K562 (cell line): ENCODE results near the gene SUPT5H. TPM values are rescaled to one million over a fixed set of nuclear protein-coding genes. Genes with fewer than 3 reads are reported as not detected.

ENCODE experiments used
- CBX3 ChIP-seq, 2 experiments: IDR thresholded peaks; 1 replicate in 1 of 2; 2 replicates in 1 of 2; pipeline ENCODE4 v1.6.1; 2012; ENCODE audit warnings: inconsistent platforms in 2 of 2, low read length in 2 of 2, borderline replicate concordance in 1 of 2, control low read depth in 1 of 2
- EZH2 ChIP-seq: IDR thresholded peaks from 2 replicates; pipeline ENCODE4 v1.6.1; 2012; ENCODE audit warnings: low read depth, mild to moderate bottlenecking, inconsistent platforms, low read length, borderline replicate concordance
- HNRNPK ChIP-seq: fragments of 200-400 bp; formaldehyde crosslinking; IDR thresholded peaks from one replicate; pipeline ENCODE4 v1.6.1; 2018; ENCODE audit warnings: mild to moderate bottlenecking, low read depth, low read length; ENCODE audit not compliant: poor library complexity, severe bottlenecking
- HOMEZ ChIP-seq: fragments of 250-450 bp; sonication (Bioruptor Pico); IDR thresholded peaks from 2 replicates; pipeline ENCODE4 v1.4.0; 2020; ENCODE audit warnings: mild to moderate bottlenecking, moderate library complexity
- KLF13 ChIP-seq: fragments of 450-650 bp; IDR thresholded peaks from 2 replicates; pipeline ENCODE4 v1.6.1; 2016; ENCODE audit warnings: missing genetic modification characterization, low read depth, mild to moderate bottlenecking, missing compliant biosample characterization, moderate library complexity, borderline replicate concordance
- MXI1 ChIP-seq: IDR thresholded peaks from 2 replicates; pipeline ENCODE4 v1.6.1; 2011; ENCODE audit warnings: low read depth, mild to moderate bottlenecking, improper control_type of control experiment, low read length
- NR0B1 ChIP-seq: fragments of 450-650 bp; IDR thresholded peaks from one replicate; pipeline ENCODE4 v1.6.1; 2018; ENCODE audit warnings: mild to moderate bottlenecking, moderate library complexity; ENCODE audit not compliant: partially characterized antibody
- RNF2 ChIP-seq: sonication (generic); IDR thresholded peaks from 2 replicates; pipeline ENCODE4 v1.6.1; 2016
- SRSF7 ChIP-seq: fragments of 200-400 bp; formaldehyde crosslinking; optimal IDR thresholded peaks from 2 replicates; pipeline ENCODE3; 2017; ENCODE audit warnings: mild to moderate bottlenecking, low read depth, low read length
- TCF3 ChIP-seq: sonication (generic); formaldehyde crosslinking; IDR thresholded peaks from 2 replicates; pipeline ENCODE4 v1.4.0; 2020; ENCODE audit warnings: mild to moderate bottlenecking, missing genetic modification reagents
- ZNF239 ChIP-seq: fragments of 250-450 bp; sonication (Bioruptor Pico); IDR thresholded peaks from 2 replicates; pipeline ENCODE4 v1.4.0; 2020; ENCODE audit warnings: mild to moderate bottlenecking
- polyA plus RNA-seq, 8 experiments: library from polyadenylated mRNA; depleted of rRNA in 4 of 8; stranded (reverse) in 5 of 8; unstranded in 3 of 8; fragments of >200 nt; fragmentation: Nextera tagmentation in 2 of 8; fragmentation: Illumina TruSeq in 1 of 8; extraction: Ambion mirVana in 2 of 8; extraction: Trizol in 1 of 8; gene quantifications; 2 replicates each; pipeline versions ENCODE4 v1.2.1 to v1.2.3, GENCODE V29; 2011 to 2014; ENCODE audit warnings: inconsistent platforms in 1 of 8, missing spikeins in 1 of 8
- total RNA-seq, 7 experiments: library from RNA; depleted of rRNA in 6 of 7; stranded (reverse); fragments of >200 nt in 6 of 7; fragmentation: Illumina TruSeq in 2 of 7; extraction: Trizol in 2 of 7; gene quantifications; 2 replicates each; pipeline versions ENCODE4 v1.2.1 to v1.2.3, GENCODE V29; 2011 to 2021; ENCODE audit warnings: low replicate concordance in 1 of 7
- TF ChIP-seq, protein P1 (sequence below): fragments of 200-800 bp; sonication (Bioruptor generic); IDR thresholded peaks from 2 replicates; pipeline ENCODE4 v1.6.1; 2017; ENCODE audit warnings: missing genetic modification characterization, missing compliant biosample characterization
- TF ChIP-seq, protein P2 (sequence below): fragments of 200-800 bp; sonication (Bioruptor generic); IDR thresholded peaks from 2 replicates; pipeline ENCODE4 v1.6.1; 2016; ENCODE audit warnings: missing genetic modification characterization, missing compliant biosample characterization
- TF ChIP-seq, protein P3 (sequence below): fragments of 450-650 bp; formaldehyde crosslinking; IDR thresholded peaks from 2 replicates; pipeline ENCODE4 v1.4.0; 2020; ENCODE audit warnings: mild to moderate bottlenecking, moderate library complexity

Gene SUPT5H
- total and polyA plus RNA-seq, 9 of the 15 experiments (the other 6 are each of a cell fraction or from before 2014, with no cell fraction given), result 13.3 to 85.9 (median 35.9) TPM

- TF ChIP-seq RNF2 (peak; percentile 31; the same call in 1 of the 2 replicates), EZH2 (no peak), KLF13 (tag) (no peak), SRSF7 (no peak), CBX3 (IDR thresholded peaks at IDR 0.05; ENCODE audit: borderline replicate concordance in 1 of 2, low read length in 2 of 2) (no peak), MXI1 (no peak), TCF3 (CRISPR knock-in tag) (no peak), HOMEZ (CRISPR knock-in tag) (no peak), HNRNPK (no peak), ZNF239 (CRISPR knock-in tag) (no peak), NR0B1 (no peak)
- TF ChIP-seq, protein P1, sequence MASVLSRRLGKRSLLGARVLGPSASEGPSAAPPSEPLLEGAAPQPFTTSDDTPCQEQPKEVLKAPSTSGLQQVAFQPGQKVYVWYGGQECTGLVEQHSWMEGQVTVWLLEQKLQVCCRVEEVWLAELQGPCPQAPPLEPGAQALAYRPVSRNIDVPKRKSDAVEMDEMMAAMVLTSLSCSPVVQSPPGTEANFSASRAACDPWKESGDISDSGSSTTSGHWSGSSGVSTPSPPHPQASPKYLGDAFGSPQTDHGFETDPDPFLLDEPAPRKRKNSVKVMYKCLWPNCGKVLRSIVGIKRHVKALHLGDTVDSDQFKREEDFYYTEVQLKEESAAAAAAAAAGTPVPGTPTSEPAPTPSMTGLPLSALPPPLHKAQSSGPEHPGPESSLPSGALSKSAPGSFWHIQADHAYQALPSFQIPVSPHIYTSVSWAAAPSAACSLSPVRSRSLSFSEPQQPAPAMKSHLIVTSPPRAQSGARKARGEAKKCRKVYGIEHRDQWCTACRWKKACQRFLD, result peak; percentile 25; the same call in 1 of the 2 replicates
- TF ChIP-seq, protein P2, sequence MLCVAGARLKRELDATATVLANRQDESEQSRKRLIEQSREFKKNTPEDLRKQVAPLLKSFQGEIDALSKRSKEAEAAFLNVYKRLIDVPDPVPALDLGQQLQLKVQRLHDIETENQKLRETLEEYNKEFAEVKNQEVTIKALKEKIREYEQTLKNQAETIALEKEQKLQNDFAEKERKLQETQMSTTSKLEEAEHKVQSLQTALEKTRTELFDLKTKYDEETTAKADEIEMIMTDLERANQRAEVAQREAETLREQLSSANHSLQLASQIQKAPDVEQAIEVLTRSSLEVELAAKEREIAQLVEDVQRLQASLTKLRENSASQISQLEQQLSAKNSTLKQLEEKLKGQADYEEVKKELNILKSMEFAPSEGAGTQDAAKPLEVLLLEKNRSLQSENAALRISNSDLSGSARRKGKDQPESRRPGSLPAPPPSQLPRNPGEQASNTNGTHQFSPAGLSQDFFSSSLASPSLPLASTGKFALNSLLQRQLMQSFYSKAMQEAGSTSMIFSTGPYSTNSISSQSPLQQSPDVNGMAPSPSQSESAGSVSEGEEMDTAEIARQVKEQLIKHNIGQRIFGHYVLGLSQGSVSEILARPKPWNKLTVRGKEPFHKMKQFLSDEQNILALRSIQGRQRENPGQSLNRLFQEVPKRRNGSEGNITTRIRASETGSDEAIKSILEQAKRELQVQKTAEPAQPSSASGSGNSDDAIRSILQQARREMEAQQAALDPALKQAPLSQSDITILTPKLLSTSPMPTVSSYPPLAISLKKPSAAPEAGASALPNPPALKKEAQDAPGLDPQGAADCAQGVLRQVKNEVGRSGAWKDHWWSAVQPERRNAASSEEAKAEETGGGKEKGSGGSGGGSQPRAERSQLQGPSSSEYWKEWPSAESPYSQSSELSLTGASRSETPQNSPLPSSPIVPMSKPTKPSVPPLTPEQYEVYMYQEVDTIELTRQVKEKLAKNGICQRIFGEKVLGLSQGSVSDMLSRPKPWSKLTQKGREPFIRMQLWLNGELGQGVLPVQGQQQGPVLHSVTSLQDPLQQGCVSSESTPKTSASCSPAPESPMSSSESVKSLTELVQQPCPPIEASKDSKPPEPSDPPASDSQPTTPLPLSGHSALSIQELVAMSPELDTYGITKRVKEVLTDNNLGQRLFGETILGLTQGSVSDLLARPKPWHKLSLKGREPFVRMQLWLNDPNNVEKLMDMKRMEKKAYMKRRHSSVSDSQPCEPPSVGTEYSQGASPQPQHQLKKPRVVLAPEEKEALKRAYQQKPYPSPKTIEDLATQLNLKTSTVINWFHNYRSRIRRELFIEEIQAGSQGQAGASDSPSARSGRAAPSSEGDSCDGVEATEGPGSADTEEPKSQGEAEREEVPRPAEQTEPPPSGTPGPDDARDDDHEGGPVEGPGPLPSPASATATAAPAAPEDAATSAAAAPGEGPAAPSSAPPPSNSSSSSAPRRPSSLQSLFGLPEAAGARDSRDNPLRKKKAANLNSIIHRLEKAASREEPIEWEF (CRISPR knock-in tag), result no peak
- TF ChIP-seq, protein P3, sequence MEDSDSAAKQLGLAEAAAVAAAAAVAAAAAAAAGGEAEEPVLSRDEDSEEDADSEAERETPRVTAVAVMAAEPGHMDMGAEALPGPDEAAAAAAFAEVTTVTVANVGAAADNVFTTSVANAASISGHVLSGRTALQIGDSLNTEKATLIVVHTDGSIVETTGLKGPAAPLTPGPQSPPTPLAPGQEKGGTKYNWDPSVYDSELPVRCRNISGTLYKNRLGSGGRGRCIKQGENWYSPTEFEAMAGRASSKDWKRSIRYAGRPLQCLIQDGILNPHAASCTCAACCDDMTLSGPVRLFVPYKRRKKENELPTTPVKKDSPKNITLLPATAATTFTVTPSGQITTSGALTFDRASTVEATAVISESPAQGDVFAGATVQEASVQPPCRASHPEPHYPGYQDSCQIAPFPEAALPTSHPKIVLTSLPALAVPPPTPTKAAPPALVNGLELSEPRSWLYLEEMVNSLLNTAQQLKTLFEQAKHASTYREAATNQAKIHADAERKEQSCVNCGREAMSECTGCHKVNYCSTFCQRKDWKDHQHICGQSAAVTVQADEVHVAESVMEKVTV (CRISPR knock-in tag), result no peak
These were observed 41.8 kb upstream of the SUPT5H start (continued) for GRCh38 chr19:39403331-39404312.
